WTC11 (cell line): ENCODE measurements around the gene TFPI2.

ENCODE experiments used
- ATF6 ChIP-seq: sonication (generic); formaldehyde crosslinking; IDR thresholded peaks from 2 replicates; pipeline ENCODE4 v1.8.1; 2023; ENCODE audit warnings: mild to moderate bottlenecking, missing genetic modification reagents
- CREB1 ChIP-seq: sonication (generic); formaldehyde crosslinking; IDR thresholded peaks from 2 replicates; pipeline ENCODE4 v1.8.0; 2023; ENCODE audit warnings: mild to moderate bottlenecking, missing genetic modification reagents
- CTCF ChIP-seq: fragments of 200-600 bp; IDR thresholded peaks from 2 replicates; pipeline ENCODE4 v1.8.0; 2022; ENCODE audit warnings: antibody characterized with exemption
- EMX1 ChIP-seq: fragments of 250-450 bp; sonication (Bioruptor Pico); IDR thresholded peaks from 2 replicates; pipeline ENCODE4 v1.8.0; 2021; ENCODE audit warnings: mild to moderate bottlenecking
- GABPB1 ChIP-seq: sonication (generic); formaldehyde crosslinking; IDR thresholded peaks from 2 replicates; pipeline ENCODE4 v1.8.1; 2023; ENCODE audit warnings: mild to moderate bottlenecking, missing genetic modification reagents
- MXD4 ChIP-seq: fragments of 250-450 bp; sonication (Bioruptor Pico); IDR thresholded peaks from 2 replicates; pipeline ENCODE4 v1.8.0; 2021; ENCODE audit warnings: mild to moderate bottlenecking, moderate library complexity, borderline replicate concordance
- NFE2L1 ChIP-seq: sonication (generic); formaldehyde crosslinking; IDR thresholded peaks from 2 replicates; pipeline ENCODE4 v1.8.1; 2023; ENCODE audit warnings: missing genetic modification reagents
- ZBTB21 ChIP-seq: sonication (generic); formaldehyde crosslinking; IDR thresholded peaks from 2 replicates; pipeline ENCODE4 v1.8.1; 2023; ENCODE audit warnings: mild to moderate bottlenecking, missing genetic modification reagents, borderline replicate concordance

- TF ChIP-seq EMX1 (CRISPR knock-in tag) (no peak), NFE2L1 (CRISPR knock-in tag) (no peak), ZBTB21 (CRISPR knock-in tag) (no peak), MXD4 (CRISPR knock-in tag) (no peak), CREB1 (CRISPR knock-in tag) (no peak), CTCF (no peak), ATF6 (CRISPR knock-in tag) (no peak), GABPB1 (no peak)
Observed at GRCh38 chr7:93882468-93882867, 8.1 kb downstream of the TFPI2 start.
